ENCODE data around the gene ATP6V1G3.

ATP6V1G3 gene

DNA sequence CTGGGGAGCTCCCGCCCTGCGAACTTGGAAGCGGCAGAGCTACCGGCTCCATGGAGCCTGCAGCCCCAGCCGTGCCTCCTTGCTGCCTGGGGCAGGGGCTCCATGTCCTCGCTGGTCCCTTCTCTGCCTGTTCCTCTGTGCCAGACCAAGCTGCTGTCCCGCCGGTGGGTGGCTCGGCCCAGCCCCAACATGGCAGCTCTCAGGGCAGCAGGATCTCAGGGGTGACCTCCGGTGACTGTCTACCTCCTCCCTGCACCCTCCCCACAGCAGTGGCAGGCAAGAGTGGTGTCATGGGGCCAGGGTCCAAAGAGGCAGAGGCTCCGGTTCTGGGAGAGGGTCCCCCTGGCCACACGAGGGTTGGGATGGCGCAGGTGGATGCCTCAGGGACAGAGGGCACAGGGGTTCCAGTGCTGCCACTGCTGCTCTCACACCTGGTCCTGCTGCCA, 45.8 kb downstream of the ATP6V1G3 start:
- no peaks in the 10 kb centered on the region for H3K27me3 ChIP-seq (replicated peaks)
- no peaks in the 10 kb centered on the region for H3K36me3 ChIP-seq (replicated peaks)
- no peak overlapping the region for H3K27ac ChIP-seq
- in situ Hi-C loops (cut with HindIII; ENCODE audit: low pct_ligation_motif_present, low sequenced_read_pairs), result loop anchor here (25.0 kb wide), 1 partner anchor 193 kb away; no protein-coding TSS in a partner anchor
- no peak for DNase-seq
- no peak overlapping the region for H3K4me3 ChIP-seq (ENCODE audit: low read depth, low read length)
- no peak for TF ChIP-seq CTCF (IDR thresholded peaks at IDR 0.05; ENCODE audit: low read depth, low read length, missing control alignments)

DNA sequence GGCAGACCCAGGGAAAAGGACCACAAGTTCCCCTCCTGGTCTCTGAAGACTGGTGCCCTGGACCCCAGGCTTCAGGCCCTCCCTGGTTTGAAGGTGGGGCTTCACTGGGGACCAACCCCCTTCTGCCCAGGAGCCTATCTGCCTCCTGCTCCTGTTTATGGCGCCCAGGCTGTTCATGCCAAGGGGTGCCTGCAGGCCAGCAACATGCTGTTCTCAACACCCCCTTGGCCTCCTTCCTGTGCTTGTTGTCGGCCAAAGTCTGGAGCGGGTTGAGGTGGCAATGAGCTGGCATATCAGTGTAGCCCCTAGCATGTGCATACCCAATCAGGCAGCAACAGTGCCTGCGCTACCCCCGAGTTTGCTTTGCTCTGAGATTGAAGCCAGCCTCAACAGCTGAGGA, 46.3 kb downstream of the ATP6V1G3 start:
- TF ChIP-seq CTCF (IDR thresholded peaks at IDR 0.05; ENCODE audit: low read depth, low read length, missing control alignments), result no peak
- Histone ChIP-seq H3K27ac (no peak overlapping the region), H3K36me3 (replicated peaks) (no peaks in the 10 kb centered on the region), H3K27me3 (replicated peaks) (no peaks in the 10 kb centered on the region), H3K4me3 (ENCODE audit: low read depth, low read length) (no peak overlapping the region)
- no peak for DNase-seq
- in situ Hi-C loops (cut with HindIII; ENCODE audit: low pct_ligation_motif_present, low sequenced_read_pairs), result loop anchor here (25.0 kb wide), 1 partner anchor 193 kb away; no protein-coding TSS in a partner anchor

DNA sequence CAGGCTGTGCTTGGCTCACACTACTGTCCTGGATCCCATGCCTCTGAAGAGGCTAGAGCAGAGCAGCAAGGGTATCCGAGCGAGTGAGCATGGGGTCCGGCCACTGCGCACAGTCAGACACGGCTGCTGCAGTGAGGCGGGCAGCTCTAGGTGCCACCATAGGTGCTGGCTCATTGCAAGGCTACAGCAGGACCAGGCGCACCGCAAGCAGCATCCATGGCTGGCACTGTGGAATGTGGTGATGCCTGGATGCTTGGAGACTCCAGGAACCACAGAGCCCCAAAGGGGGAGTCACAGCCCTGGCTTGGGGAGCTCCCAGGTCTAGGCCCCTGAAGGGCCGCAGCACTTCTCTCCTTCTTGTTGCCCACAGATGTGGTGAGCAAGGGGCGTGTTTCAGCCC, 47.2 kb downstream of the ATP6V1G3 start:
- no peak for TF ChIP-seq CTCF (IDR thresholded peaks at IDR 0.05; ENCODE audit: low read depth, low read length, missing control alignments)
- H3K27ac ChIP-seq, result no peak overlapping the region
- H3K4me3 ChIP-seq (ENCODE audit: low read depth, low read length), result no peak overlapping the region
- no peaks in the 10 kb centered on the region for H3K27me3 ChIP-seq (replicated peaks)
- no peak for DNase-seq
- in situ Hi-C loops (cut with HindIII; ENCODE audit: low pct_ligation_motif_present, low sequenced_read_pairs), result loop anchor here (25.0 kb wide), 1 partner anchor 194 kb away; no protein-coding TSS in a partner anchor
- H3K36me3 ChIP-seq (replicated peaks), result no peaks in the 10 kb centered on the region

GRCh38 chr1:198492872-198493271, 47.6 kb downstream of the ATP6V1G3 start:
- in situ Hi-C loops (cut with HindIII; ENCODE audit: low pct_ligation_motif_present, low sequenced_read_pairs), result loop anchor here (25.0 kb wide), 1 partner anchor 194 kb away; no protein-coding TSS in a partner anchor
- Histone ChIP-seq H3K27ac (no peak overlapping the region), H3K4me3 (ENCODE audit: low read depth, low read length) (no peak overlapping the region), H3K27me3 (replicated peaks) (no peaks in the 10 kb centered on the region), H3K36me3 (replicated peaks) (no peaks in the 10 kb centered on the region)
- TF ChIP-seq CTCF (IDR thresholded peaks at IDR 0.05; ENCODE audit: low read depth, low read length, missing control alignments), result no peak
- peak; percentile 53 for DNase-seq

DNA sequence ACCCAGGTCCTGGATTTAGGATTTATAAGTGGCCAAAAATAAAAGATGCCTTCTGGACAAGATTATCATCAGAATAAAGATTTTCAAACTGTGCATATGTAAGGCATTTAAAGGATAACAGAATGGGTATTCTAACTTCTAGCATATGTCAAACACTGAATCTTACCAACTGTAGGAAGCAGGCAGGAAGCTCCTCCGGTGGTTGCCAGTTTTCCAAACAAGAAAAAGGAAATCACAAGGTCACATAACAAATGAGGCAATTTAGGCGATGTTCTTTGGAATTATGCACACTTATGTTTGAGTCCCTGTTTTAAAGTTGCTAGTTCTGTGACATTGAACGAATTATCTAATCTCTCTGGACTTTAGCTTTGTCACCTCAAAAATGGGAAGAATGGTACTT, 48.9 kb downstream of the ATP6V1G3 start:
- in situ Hi-C loops (cut with HindIII; ENCODE audit: low pct_ligation_motif_present, low sequenced_read_pairs), result loop anchor here (25.0 kb wide), 1 partner anchor 196 kb away; no protein-coding TSS in a partner anchor
- no peak for DNase-seq
- no peak for TF ChIP-seq CTCF (IDR thresholded peaks at IDR 0.05; ENCODE audit: low read depth, low read length, missing control alignments)
- H3K4me3 ChIP-seq (ENCODE audit: low read depth, low read length), result no peak overlapping the region
- H3K36me3 ChIP-seq (replicated peaks), result no peaks in the 10 kb centered on the region
- no peak overlapping the region for H3K27ac ChIP-seq
- no peaks in the 10 kb centered on the region for H3K27me3 ChIP-seq (replicated peaks)

GRCh38 chr1:198491028-198491427, 49.5 kb downstream of the ATP6V1G3 start:
- Histone ChIP-seq H3K27ac (no peak overlapping the region), H3K36me3 (replicated peaks) (no peaks in the 10 kb centered on the region), H3K27me3 (replicated peaks) (no peaks in the 10 kb centered on the region), H3K4me3 (ENCODE audit: low read depth, low read length) (no peak overlapping the region)
- no peak for DNase-seq
- no peak for TF ChIP-seq CTCF (IDR thresholded peaks at IDR 0.05; ENCODE audit: low read depth, low read length, missing control alignments)
- in situ Hi-C loops (cut with HindIII; ENCODE audit: low pct_ligation_motif_present, low sequenced_read_pairs), result loop anchor here (25.0 kb wide), 1 partner anchor 196 kb away; no protein-coding TSS in a partner anchor
